Measurements from ENCODE around the gene EXOSC6. TPM values are rescaled to one million over a fixed set of nuclear protein-coding genes. Genes with fewer than 3 reads are reported as not detected.
"Not testable (repeated sequence)": the region's sequence is repeated elsewhere in the genome, so short reads cannot be mapped to it uniquely, and the experiment has no call there.

The EXOSC6 gene
- total RNA-seq, 2 donors from 2014 or later, result 31.1 to 33.6 TPM

- Mint-ChIP-seq H3K27me3 (ENCODE audit: insufficient read depth) (no peaks in the 10 kb centered on the region), H3K4me3 (no peak overlapping the region), H3K27ac (no peak overlapping the region), H3K36me3 (ENCODE audit: low read depth) (no peaks in the 10 kb centered on the region), H3K4me1 (no peaks in the 10 kb centered on the region), H3K9me3 (no peaks in the 10 kb centered on the region)
- Histone ChIP-seq H3K27me3 (ENCODE audit: control insufficient read depth, insufficient read depth, low read length, poor library complexity, severe bottlenecking) (no peaks in the 10 kb centered on the region), H3K4me3 (ENCODE audit: low read length) (no peak overlapping the region), H3K36me3 (ENCODE audit: control insufficient read depth, insufficient read depth, low read length) (peaks cover 2% of the 10 kb centered on the region), H3K9me3 (ENCODE audit: control insufficient read depth, low read length) (no peaks in the 10 kb centered on the region), H3K27ac (ENCODE audit: low read depth, low read length) (no peak overlapping the region), H3K9ac (ENCODE audit: extremely low read depth, low read length, poor library complexity, severe bottlenecking) (no peak overlapping the region), H3K4me1 (ENCODE audit: control insufficient read depth, insufficient read depth, low read length) (no peaks in the 10 kb centered on the region)
- DNase-seq, result no peak
- TF ChIP-seq CTCF (conservative IDR thresholded peaks at IDR 0.05), result no peak
These were observed 39.3 kb upstream of the EXOSC6 start for GRCh38 chr16:70290949-70291519.

GRCh38 chr16:70289229-70290094, 37.7 kb upstream of the EXOSC6 start, which contains the start of gene AARS1:
TSS of gene AARS1 (minus strand) at chr16:70289506. CDS start at chr16:70282763, 6,743 bp downstream.
- no peaks in the 10 kb centered on the region for H3K27me3 Mint-ChIP-seq (ENCODE audit: insufficient read depth)
- H3K27ac ChIP-seq (ENCODE audit: low read depth, low read length), result peak within 1 kb of the TSS; percentile 95
- H3K9me3 Mint-ChIP-seq, result no peaks in the 10 kb centered on the region
- H3K36me3 ChIP-seq (ENCODE audit: control insufficient read depth, insufficient read depth, low read length), result peaks cover 18% of the 10 kb centered on the region
- peak within 1 kb of the TSS; percentile 85 for H3K4me3 ChIP-seq (ENCODE audit: low read length)
- peak; percentile 99 for DNase-seq
- H3K4me3 Mint-ChIP-seq, result peak within 1 kb of the TSS; percentile 87
- 1 to 4% methylated on average over 24 to 43 of the region's 53 CpGs for WGBS, 2 experiments (ENCODE audit: insufficient coverage in 1 of 2, insufficient read length in 1 of 2)
- peak within 1 kb of the TSS; percentile 99 for H3K9ac ChIP-seq (ENCODE audit: extremely low read depth, low read length, poor library complexity, severe bottlenecking)
- H3K27ac Mint-ChIP-seq, result peak within 1 kb of the TSS; percentile 95
- no peaks in the 10 kb centered on the region for H3K27me3 ChIP-seq (ENCODE audit: control insufficient read depth, insufficient read depth, low read length, poor library complexity, severe bottlenecking)
- H3K9me3 ChIP-seq (ENCODE audit: control insufficient read depth, low read length), result no peaks in the 10 kb centered on the region
- H3K4me1 Mint-ChIP-seq, result no peaks in the 10 kb centered on the region
- no peaks in the 10 kb centered on the region for H3K4me1 ChIP-seq (ENCODE audit: control insufficient read depth, insufficient read depth, low read length)
- H3K36me3 Mint-ChIP-seq (ENCODE audit: low read depth), result peaks cover 11% of the 10 kb centered on the region
- no peak for TF ChIP-seq CTCF (conservative IDR thresholded peaks at IDR 0.05)

- H3K9me3 Mint-ChIP-seq; H3K27me3 Mint-ChIP-seq (ENCODE audit: insufficient read depth): not testable (repeated sequence)
These were observed 35.7 kb upstream of the EXOSC6 start for GRCh38 chr16:70287304-70287971.

More at GRCh38 chr16:70287304-70287971, 35.7 kb upstream of the EXOSC6 start:
- peak overlapping the region; percentile 85 for H3K4me3 ChIP-seq (ENCODE audit: low read length)
- Mint-ChIP-seq H3K36me3 (ENCODE audit: low read depth) (peaks cover 29% of the 10 kb centered on the region), H3K4me3 (peak overlapping the region; percentile 87), H3K27ac (peak overlapping the region; percentile 95)
- H3K36me3 ChIP-seq (ENCODE audit: control insufficient read depth, insufficient read depth, low read length), result peaks cover 34% of the 10 kb centered on the region
- H3K27me3 ChIP-seq (ENCODE audit: control insufficient read depth, insufficient read depth, low read length, poor library complexity, severe bottlenecking); H3K9ac ChIP-seq (ENCODE audit: extremely low read depth, low read length, poor library complexity, severe bottlenecking); H3K4me1 ChIP-seq (ENCODE audit: control insufficient read depth, insufficient read depth, low read length); H3K9me3 ChIP-seq (ENCODE audit: control insufficient read depth, low read length); H3K4me1 Mint-ChIP-seq; H3K27ac ChIP-seq (ENCODE audit: low read depth, low read length); DNase-seq: not testable (repeated sequence)
- WGBS, 2 experiments (ENCODE audit: insufficient coverage in 1 of 2, insufficient read length in 1 of 2), result 92 to 97% methylated on average over 16 to 17 of the region's 17 CpGs
